ENCODE measurements around the gene WWOX. TPM values are rescaled to one million over a fixed set of nuclear protein-coding genes. Genes with fewer than 3 reads are reported as not detected.

WWOX gene
- total and polyA plus RNA-seq, 2 donors, result 15.4 to 23.9 TPM

GRCh38 chr16:78811247-78811646, 711.8 kb downstream of the WWOX start:
- 91% methylated on average over 2 of the region's 2 CpGs for WGBS
- H3K9me3 ChIP-seq (ENCODE audit: control insufficient read depth in 2 of 2, insufficient read depth in 1 of 2, low read length in 1 of 2), result no peaks in the 10 kb centered on the region
- no peak for DNase-seq (ENCODE audit: low read depth in 6 of 9, low spot score in 9 of 9)
- H3K27ac ChIP-seq (ENCODE audit: low read depth in 1 of 2, low read length in 1 of 2), result no peak overlapping the region
- no peaks in the 10 kb centered on the region for H3K27me3 ChIP-seq (ENCODE audit: control insufficient read depth in 2 of 2, insufficient read depth in 1 of 2, low read length in 1 of 2)
- H3K4me1 ChIP-seq (ENCODE audit: control insufficient read depth in 2 of 2, insufficient read depth in 2 of 2, low read length in 2 of 2), result no peaks in the 10 kb centered on the region
- H3K4me3 ChIP-seq (ENCODE audit: low read length in 2 of 2), result no peak overlapping the region
- H3K36me3 ChIP-seq (ENCODE audit: control insufficient read depth in 2 of 2, insufficient read depth in 2 of 2, low read length in 1 of 2), result no peaks in the 10 kb centered on the region

GRCh38 chr16:78812582-78812981, 713.1 kb downstream of the WWOX start:
- WGBS, result 98% methylated on average over 6 of the region's 6 CpGs
- H3K4me1 ChIP-seq (ENCODE audit: control insufficient read depth in 2 of 2, insufficient read depth in 2 of 2, low read length in 2 of 2), result no peaks in the 10 kb centered on the region
- H3K27me3 ChIP-seq (ENCODE audit: control insufficient read depth in 2 of 2, insufficient read depth in 1 of 2, low read length in 1 of 2), result no peaks in the 10 kb centered on the region
- DNase-seq (ENCODE audit: low read depth in 6 of 9, low spot score in 9 of 9), result no peak
- no peaks in the 10 kb centered on the region for H3K9me3 ChIP-seq (ENCODE audit: control insufficient read depth in 2 of 2, insufficient read depth in 1 of 2, low read length in 1 of 2)
- H3K27ac ChIP-seq (ENCODE audit: low read depth in 1 of 2, low read length in 1 of 2), result no peak overlapping the region
- H3K4me3 ChIP-seq (ENCODE audit: low read length in 2 of 2), result no peak overlapping the region
- H3K36me3 ChIP-seq (ENCODE audit: control insufficient read depth in 2 of 2, insufficient read depth in 2 of 2, low read length in 1 of 2), result no peaks in the 10 kb centered on the region

GRCh38 chr16:78813661-78814311, 714.3 kb downstream of the WWOX start:
- no peak for DNase-seq (ENCODE audit: low read depth in 6 of 9, low spot score in 9 of 9)
- H3K27me3 ChIP-seq (ENCODE audit: control insufficient read depth in 2 of 2, insufficient read depth in 1 of 2, low read length in 1 of 2), result no peaks in the 10 kb centered on the region
- H3K36me3 ChIP-seq (ENCODE audit: control insufficient read depth in 2 of 2, insufficient read depth in 2 of 2, low read length in 1 of 2), result no peaks in the 10 kb centered on the region
- H3K4me1 ChIP-seq (ENCODE audit: control insufficient read depth in 2 of 2, insufficient read depth in 2 of 2, low read length in 2 of 2), result no peaks in the 10 kb centered on the region
- no peaks in the 10 kb centered on the region for H3K9me3 ChIP-seq (ENCODE audit: control insufficient read depth in 2 of 2, insufficient read depth in 1 of 2, low read length in 1 of 2)
- 95% methylated on average over 10 of the region's 10 CpGs for WGBS
- no peak overlapping the region for H3K4me3 ChIP-seq (ENCODE audit: low read length in 2 of 2)
- H3K27ac ChIP-seq (ENCODE audit: low read depth in 1 of 2, low read length in 1 of 2), result no peak overlapping the region

DNA sequence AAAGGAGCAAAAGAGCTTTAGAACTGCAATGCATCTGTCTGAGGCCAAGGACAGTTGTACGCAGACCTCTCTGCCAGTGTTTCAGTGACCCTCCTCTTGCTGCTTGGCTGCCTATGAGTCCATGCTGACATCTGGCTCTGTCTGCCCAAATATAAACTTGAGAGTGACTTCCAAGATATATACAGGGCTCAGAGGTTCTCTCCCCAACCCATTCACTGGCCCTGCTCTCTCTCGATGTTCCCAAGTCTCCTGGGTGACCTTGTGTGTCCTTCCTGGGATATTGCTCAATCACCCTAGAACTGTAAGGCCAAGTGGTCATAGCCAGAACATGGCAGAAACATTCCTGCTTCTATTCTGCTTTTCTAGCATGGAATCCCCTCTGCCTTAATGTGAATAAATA, 716.3 kb downstream of the WWOX start:
- Histone ChIP-seq H3K36me3 (ENCODE audit: control insufficient read depth in 2 of 2, insufficient read depth in 2 of 2, low read length in 1 of 2) (no peaks in the 10 kb centered on the region), H3K4me3 (ENCODE audit: low read length in 2 of 2) (no peak overlapping the region), H3K4me1 (ENCODE audit: control insufficient read depth in 2 of 2, insufficient read depth in 2 of 2, low read length in 2 of 2) (no peaks in the 10 kb centered on the region), H3K27me3 (ENCODE audit: control insufficient read depth in 2 of 2, insufficient read depth in 1 of 2, low read length in 1 of 2) (no peaks in the 10 kb centered on the region), H3K9me3 (ENCODE audit: control insufficient read depth in 2 of 2, insufficient read depth in 1 of 2, low read length in 1 of 2) (no peaks in the 10 kb centered on the region), H3K27ac (ENCODE audit: low read depth in 1 of 2, low read length in 1 of 2) (no peak overlapping the region)
- WGBS, result 93% methylated on average over 2 of the region's 2 CpGs
- no peak for DNase-seq (ENCODE audit: low read depth in 6 of 9, low spot score in 9 of 9)

DNA sequence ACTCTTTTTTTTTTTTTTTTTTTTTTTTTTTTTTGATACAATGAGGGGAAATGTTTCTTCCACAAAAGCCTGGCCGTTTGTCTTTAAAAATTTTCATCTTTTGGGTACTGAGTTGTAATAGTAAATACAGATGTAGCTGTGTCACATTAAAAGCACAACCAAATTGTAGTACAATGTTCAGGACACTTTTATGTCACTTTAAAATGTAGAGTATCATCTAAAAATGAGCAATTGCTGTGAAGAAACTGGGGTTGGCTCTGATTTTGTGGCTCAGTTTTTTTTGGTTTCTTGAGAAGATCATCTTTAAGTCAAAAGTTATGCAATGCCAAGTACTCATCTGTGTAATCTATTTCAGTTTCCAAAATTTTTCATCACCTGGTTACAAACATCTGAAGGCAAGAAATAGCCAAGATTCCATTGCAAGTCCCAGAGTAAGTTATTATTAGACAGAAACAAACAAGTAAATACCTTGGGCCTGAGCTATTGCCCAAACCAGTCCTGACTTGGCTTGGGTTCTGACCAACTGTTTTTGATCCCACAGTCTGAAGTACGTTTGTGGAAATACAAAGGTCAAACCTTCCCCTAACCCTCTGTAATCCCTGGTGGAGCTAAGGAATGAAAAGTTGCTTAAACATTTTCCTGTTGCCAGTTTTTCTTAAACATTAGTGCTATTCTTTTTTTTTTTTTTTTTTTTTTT, 717.2 kb downstream of the WWOX start:
- H3K9me3 ChIP-seq (ENCODE audit: control insufficient read depth in 2 of 2, insufficient read depth in 1 of 2, low read length in 1 of 2), result no peaks in the 10 kb centered on the region
- no peaks in the 10 kb centered on the region for H3K36me3 ChIP-seq (ENCODE audit: control insufficient read depth in 2 of 2, insufficient read depth in 2 of 2, low read length in 1 of 2)
- no peaks in the 10 kb centered on the region for H3K4me1 ChIP-seq (ENCODE audit: control insufficient read depth in 2 of 2, insufficient read depth in 2 of 2, low read length in 2 of 2)
- H3K4me3 ChIP-seq (ENCODE audit: low read length in 2 of 2), result no peak overlapping the region
- no peak for DNase-seq (ENCODE audit: low read depth in 6 of 9, low spot score in 9 of 9)
- H3K27ac ChIP-seq (ENCODE audit: low read depth in 1 of 2, low read length in 1 of 2), result no peak overlapping the region
- 90% methylated on average over 2 of the region's 2 CpGs for WGBS
- H3K27me3 ChIP-seq (ENCODE audit: control insufficient read depth in 2 of 2, insufficient read depth in 1 of 2, low read length in 1 of 2), result no peaks in the 10 kb centered on the region

DNA sequence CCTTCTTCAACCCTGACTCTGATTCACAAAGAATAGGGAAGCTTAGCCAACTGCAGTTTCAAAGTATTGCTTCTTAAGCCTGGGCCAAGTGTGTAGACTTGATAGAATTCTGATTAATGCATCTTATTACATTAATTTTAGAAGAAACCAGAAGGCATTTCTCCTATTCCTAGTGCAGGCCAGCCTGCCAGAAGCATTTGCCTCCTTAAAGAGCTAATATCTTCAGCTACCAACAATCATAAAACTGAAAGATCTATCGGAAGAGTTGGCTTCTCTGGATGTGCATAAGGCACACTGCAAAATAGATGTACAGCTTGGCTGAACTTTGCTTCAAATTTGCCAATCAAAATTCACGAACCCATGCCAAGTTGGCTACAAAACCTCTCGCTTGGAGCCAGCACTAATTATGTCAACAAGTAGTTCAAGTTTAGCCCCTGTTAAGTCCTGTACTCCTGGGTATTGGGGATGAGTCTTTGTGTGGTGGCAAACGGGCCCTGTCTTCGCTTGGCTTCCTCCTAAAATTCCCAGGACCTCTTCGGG, 717.8 kb downstream of the WWOX start:
- Histone ChIP-seq H3K4me1 (ENCODE audit: control insufficient read depth in 2 of 2, insufficient read depth in 2 of 2, low read length in 2 of 2) (no peaks in the 10 kb centered on the region), H3K4me3 (ENCODE audit: low read length in 2 of 2) (no peak overlapping the region), H3K36me3 (ENCODE audit: control insufficient read depth in 2 of 2, insufficient read depth in 2 of 2, low read length in 1 of 2) (no peaks in the 10 kb centered on the region), H3K9me3 (ENCODE audit: control insufficient read depth in 2 of 2, insufficient read depth in 1 of 2, low read length in 1 of 2) (no peaks in the 10 kb centered on the region), H3K27ac (ENCODE audit: low read depth in 1 of 2, low read length in 1 of 2) (no peak overlapping the region), H3K27me3 (ENCODE audit: control insufficient read depth in 2 of 2, insufficient read depth in 1 of 2, low read length in 1 of 2) (no peaks in the 10 kb centered on the region)
- DNase-seq (ENCODE audit: low read depth in 6 of 9, low spot score in 9 of 9), result no peak
- 95% methylated on average over 6 of the region's 6 CpGs for WGBS

DNA sequence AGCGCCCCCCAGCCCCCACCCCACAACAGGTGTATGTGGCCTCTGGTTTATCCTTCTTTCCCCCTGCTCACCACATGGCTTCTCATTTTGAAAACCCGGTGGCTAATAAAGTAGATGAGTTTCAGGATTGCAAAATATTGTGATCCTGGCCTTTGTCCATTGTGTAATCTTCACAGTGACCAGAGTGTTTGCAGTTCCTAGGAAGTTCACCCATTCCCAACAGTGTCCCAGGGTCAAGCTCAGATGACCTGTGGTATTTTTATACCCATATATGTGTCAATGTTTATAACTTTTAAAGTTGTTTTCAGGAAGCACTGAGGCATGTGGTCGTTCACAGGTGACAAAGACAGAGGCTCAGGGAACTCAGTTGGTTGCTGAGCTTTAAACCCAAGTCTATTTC, 721.9 kb downstream of the WWOX start:
- 92% methylated on average over 3 of the region's 3 CpGs for WGBS

DNA sequence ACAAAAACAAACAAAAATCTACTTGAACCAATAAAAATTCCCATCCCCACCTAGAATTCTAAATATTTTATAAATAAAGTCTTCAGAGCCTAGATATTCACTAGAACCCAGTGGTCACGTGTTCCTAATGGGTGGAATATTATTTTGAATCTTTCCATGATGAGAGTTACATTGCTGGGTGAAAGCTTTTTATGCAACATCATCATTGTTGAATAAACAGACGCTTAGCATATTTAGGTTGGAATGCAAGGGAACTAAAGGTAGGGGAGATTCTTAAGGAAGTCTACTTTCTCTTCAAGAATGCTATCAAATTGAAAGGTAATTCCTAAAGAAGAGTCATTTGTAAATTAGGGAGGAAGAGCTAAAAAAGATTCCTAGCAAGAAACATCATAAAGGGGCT, 723.1 kb downstream of the WWOX start:
- 95% methylated on average over 2 of the region's 2 CpGs for WGBS
- H3K4me1 ChIP-seq (ENCODE audit: control insufficient read depth in 2 of 2, insufficient read depth in 2 of 2, low read length in 2 of 2), result no peaks in the 10 kb centered on the region
- H3K27ac ChIP-seq (ENCODE audit: low read depth in 1 of 2, low read length in 1 of 2), result no peak overlapping the region
- no peaks in the 10 kb centered on the region for H3K9me3 ChIP-seq (ENCODE audit: control insufficient read depth in 2 of 2, insufficient read depth in 1 of 2, low read length in 1 of 2)
- DNase-seq (ENCODE audit: low read depth in 6 of 9, low spot score in 9 of 9), result no peak
- H3K4me3 ChIP-seq (ENCODE audit: low read length in 2 of 2), result no peak overlapping the region
- H3K27me3 ChIP-seq (ENCODE audit: control insufficient read depth in 2 of 2, insufficient read depth in 1 of 2, low read length in 1 of 2), result no peaks in the 10 kb centered on the region
- H3K36me3 ChIP-seq (ENCODE audit: control insufficient read depth in 2 of 2, insufficient read depth in 2 of 2, low read length in 1 of 2), result no peaks in the 10 kb centered on the region

More for the DNA sequence above, 721.9 kb downstream of the WWOX start:
- Histone ChIP-seq H3K27me3 (ENCODE audit: control insufficient read depth in 2 of 2, insufficient read depth in 1 of 2, low read length in 1 of 2) (no peaks in the 10 kb centered on the region), H3K9me3 (ENCODE audit: control insufficient read depth in 2 of 2, insufficient read depth in 1 of 2, low read length in 1 of 2) (no peaks in the 10 kb centered on the region), H3K4me1 (ENCODE audit: control insufficient read depth in 2 of 2, insufficient read depth in 2 of 2, low read length in 2 of 2) (no peaks in the 10 kb centered on the region), H3K4me3 (ENCODE audit: low read length in 2 of 2) (no peak overlapping the region), H3K36me3 (ENCODE audit: control insufficient read depth in 2 of 2, insufficient read depth in 2 of 2, low read length in 1 of 2) (no peaks in the 10 kb centered on the region), H3K27ac (ENCODE audit: low read depth in 1 of 2, low read length in 1 of 2) (no peak overlapping the region)
- DNase-seq (ENCODE audit: low read depth in 6 of 9, low spot score in 9 of 9), result no peak

DNA sequence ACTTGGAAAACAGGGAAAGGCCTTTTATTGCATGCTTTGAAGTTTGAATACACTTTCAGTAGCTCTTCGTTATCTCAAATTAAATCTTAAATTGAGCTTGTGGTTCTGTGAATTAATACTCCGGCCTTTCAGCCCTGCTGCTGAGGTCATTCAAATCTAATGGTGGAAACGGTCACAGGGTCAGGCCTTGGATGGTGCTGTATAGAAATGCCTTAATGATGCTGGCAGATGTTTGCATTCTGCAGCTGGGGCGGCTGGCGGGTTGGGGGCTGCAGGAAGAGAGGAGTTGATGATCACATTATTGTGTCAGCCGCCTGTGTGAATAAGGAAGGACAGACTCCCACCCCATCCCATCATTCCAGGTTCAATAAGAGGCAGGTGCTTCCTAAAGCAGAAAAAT, 723.6 kb downstream of the WWOX start:
- no peak for DNase-seq (ENCODE audit: low read depth in 6 of 9, low spot score in 9 of 9)
- H3K27me3 ChIP-seq (ENCODE audit: control insufficient read depth in 2 of 2, insufficient read depth in 1 of 2, low read length in 1 of 2), result no peaks in the 10 kb centered on the region
- no peaks in the 10 kb centered on the region for H3K4me1 ChIP-seq (ENCODE audit: control insufficient read depth in 2 of 2, insufficient read depth in 2 of 2, low read length in 2 of 2)
- H3K4me3 ChIP-seq (ENCODE audit: low read length in 2 of 2), result no peak overlapping the region
- H3K27ac ChIP-seq (ENCODE audit: low read depth in 1 of 2, low read length in 1 of 2), result no peak overlapping the region
- H3K36me3 ChIP-seq (ENCODE audit: control insufficient read depth in 2 of 2, insufficient read depth in 2 of 2, low read length in 1 of 2), result no peaks in the 10 kb centered on the region
- H3K9me3 ChIP-seq (ENCODE audit: control insufficient read depth in 2 of 2, insufficient read depth in 1 of 2, low read length in 1 of 2), result no peaks in the 10 kb centered on the region
- 97% methylated on average over 6 of the region's 6 CpGs for WGBS
